Retina (tissue), 1 donor: ENCODE data around the gene DIPK1B.
"Not testable (repeated sequence)": the region's sequence is repeated elsewhere in the genome, so short reads cannot be mapped to it uniquely, and the experiment has no call there.

Source experiments
- DNase-seq: peaks from one replicate; pipeline ENCODE4 v3.0.0-alpha.2; 2016

Gene DIPK1B

GRCh38 chr9:136755302-136756133 is 43.1 kb downstream of the DIPK1B start:
- not testable (repeated sequence) for DNase-seq

- no peak for DNase-seq
Measured at GRCh38 chr9:136756134-136756438, 43.7 kb downstream of the DIPK1B start.

- DNase-seq: no peak
Measured at GRCh38 chr9:136756836-136757235, 44.5 kb downstream of the DIPK1B start.

- no peak for DNase-seq
Measured at GRCh38 chr9:136757328-136757727, 45.0 kb downstream of the DIPK1B start.

- DNase-seq: no peak
Measured at GRCh38 chr9:136757751-136758140, 45.4 kb downstream of the DIPK1B start.

GRCh38 chr9:136759001-136759400 is 46.6 kb downstream of the DIPK1B start:
- DNase-seq: no peak

- no peak for DNase-seq
Measured at GRCh38 chr9:136759436-136760325, 47.3 kb downstream of the DIPK1B start.

GRCh38 chr9:136760424-136760823 is 48.1 kb downstream of the DIPK1B start:
- DNase-seq: no peak

- DNase-seq: peak; percentile 61
Measured at GRCh38 chr9:136760834-136761544, 48.6 kb downstream of the DIPK1B start.

- no peak for DNase-seq
Measured at GRCh38 chr9:136761545-136761981, 49.2 kb downstream of the DIPK1B start.

GRCh38 chr9:136762221-136762691 is 49.9 kb downstream of the DIPK1B start:
- no peak for DNase-seq

GRCh38 chr9:136762915-136763648 is 50.7 kb downstream of the DIPK1B start:
- DNase-seq: peak; percentile 57

GRCh38 chr9:136763649-136764035 is 51.3 kb downstream of the DIPK1B start:
- no peak for DNase-seq

- no peak for DNase-seq
Measured at GRCh38 chr9:136764301-136764891, 52.0 kb downstream of the DIPK1B start, which contains the start of gene LCN15. Gene LCN15 (minus strand): TSS chr9:136764518. CDS start chr9:136764488, 30 bp downstream.

GRCh38 chr9:136765041-136765440 is 52.7 kb downstream of the DIPK1B start:
- DNase-seq: no peak

- DNase-seq: not testable (repeated sequence)
Measured at GRCh38 chr9:136765745-136766409, 53.5 kb downstream of the DIPK1B start.

- DNase-seq: peak; percentile 61
Measured at GRCh38 chr9:136766410-136767120, 54.2 kb downstream of the DIPK1B start.

- peak; percentile 47 for DNase-seq
Measured at GRCh38 chr9:136769710-136770191, 57.4 kb downstream of the DIPK1B start.

GRCh38 chr9:136771907-136772415 is 59.6 kb downstream of the DIPK1B start:
- no peak for DNase-seq

- DNase-seq: no peak
Measured at GRCh38 chr9:136773386-136774044, 61.1 kb downstream of the DIPK1B start.
